HUES64 (cell line): ENCODE data around the gene LRRC14B. TPM values are rescaled to one million over a fixed set of nuclear protein-coding genes. Genes with fewer than 3 reads are reported as not detected.

ENCODE experiments used
- H3K27ac ChIP-seq: 2 replicates; pipeline ENCODE4 v1.7.0; 2013; ENCODE audit warnings: low read depth, low read length, inconsistent platforms
- H3K27me3 ChIP-seq: 2 replicates; pipeline ENCODE4 v1.6.1; 2013; ENCODE audit warnings: mild to moderate bottlenecking, low read length; ENCODE audit not compliant: insufficient read depth
- H3K36me3 ChIP-seq: 2 replicates; pipeline ENCODE4 v1.6.1; 2013; ENCODE audit warnings: mild to moderate bottlenecking, low read length; ENCODE audit not compliant: insufficient read depth
- H3K4me1 ChIP-seq: 2 replicates; pipeline ENCODE4 v1.6.1; 2013; ENCODE audit warnings: mild to moderate bottlenecking, low read length, moderate library complexity; ENCODE audit not compliant: insufficient read depth
- H3K4me3 ChIP-seq: 2 replicates; pipeline ENCODE4 v1.5.1; 2013; ENCODE audit warnings: mild to moderate bottlenecking, low read length, moderate library complexity
- H3K9ac ChIP-seq: 2 replicates; pipeline ENCODE4 v1.6.1; 2013; ENCODE audit warnings: mild to moderate bottlenecking, low read depth, low read length
- H3K9me3 ChIP-seq: 2 replicates; pipeline ENCODE4 v1.6.1; 2013; ENCODE audit warnings: low read depth, low read length; ENCODE audit not compliant: insufficient read depth
- WGBS: fragments of 150-250, 120-280 bp; methylation state at CpG from one replicate; pipeline ENCODE4 v1.1.7; 2013; ENCODE audit warnings: missing lambda C conversion rate; 5-methylcytosine and 5-hydroxymethylcytosine counted together
- polyA plus RNA-seq, 2 experiments: library from polyadenylated mRNA; stranded (reverse); fragments of 50-300 nt; gene quantifications; one replicate each; pipeline ENCODE4 v1.2.3, GENCODE V29; 2013

LRRC14B gene
- polyA plus RNA-seq (2013, experiment 1 of 2): not detected
- polyA plus RNA-seq (2013, experiment 2 of 2): not detected

GRCh38 chr5:191036-191948, at the start of gene LRRC14B:
LRRC14B (plus strand) TSS chr5:191495; CDS start chr5:191539, 44 bp downstream.
- no peak within 1 kb of the TSS for H3K27ac ChIP-seq
- no peaks in the 10 kb centered on the region for H3K4me1 ChIP-seq
- H3K4me3 ChIP-seq: no peak within 1 kb of the TSS
- no peak within 1 kb of the TSS for H3K9ac ChIP-seq
- no peaks in the 10 kb centered on the region for H3K36me3 ChIP-seq
- 92% methylated on average over 56 of the region's 56 CpGs for WGBS
- H3K9me3 ChIP-seq: no peaks in the 10 kb centered on the region
- no peaks in the 10 kb centered on the region for H3K27me3 ChIP-seq

GRCh38 chr5:141761-142160, 49.5 kb upstream of the LRRC14B start:
- Histone ChIP-seq H3K36me3 (peaks cover 65% of the 10 kb centered on the region), H3K9ac (no peak overlapping the region)

GRCh38 chr5:142246-142810, 49.0 kb upstream of the LRRC14B start:
- peaks cover 71% of the 10 kb centered on the region for H3K36me3 ChIP-seq
- no peak overlapping the region for H3K9ac ChIP-seq
- no peak overlapping the region for H3K27ac ChIP-seq
- 96% methylated on average over 18 of the region's 18 CpGs for WGBS
- H3K27me3 ChIP-seq: no peaks in the 10 kb centered on the region
- no peak overlapping the region for H3K4me3 ChIP-seq
- H3K4me1 ChIP-seq: peaks cover 10% of the 10 kb centered on the region; the same call in 1 of the 2 replicates
- peaks cover 5% of the 10 kb centered on the region for H3K9me3 ChIP-seq

More at GRCh38 chr5:141761-142160, 49.5 kb upstream of the LRRC14B start:
- peaks cover 10% of the 10 kb centered on the region; the same call in 1 of the 2 replicates for H3K4me1 ChIP-seq
- no peak overlapping the region for H3K27ac ChIP-seq
- no peaks in the 10 kb centered on the region for H3K27me3 ChIP-seq
- H3K9me3 ChIP-seq: no peaks in the 10 kb centered on the region
- no peak overlapping the region for H3K4me3 ChIP-seq
- WGBS: 91% methylated on average over 12 of the region's 12 CpGs

GRCh38 chr5:143041-143440, 48.3 kb upstream of the LRRC14B start:
- Histone ChIP-seq H3K9ac (no peak overlapping the region), H3K27ac (no peak overlapping the region), H3K4me1 (peaks cover 8% of the 10 kb centered on the region; the same call in 1 of the 2 replicates), H3K9me3 (peaks cover 11% of the 10 kb centered on the region), H3K4me3 (no peak overlapping the region), H3K27me3 (no peaks in the 10 kb centered on the region), H3K36me3 (peaks cover 78% of the 10 kb centered on the region)
- 82% methylated on average over 17 of the region's 17 CpGs for WGBS

- Histone ChIP-seq H3K4me1 (no peaks in the 10 kb centered on the region), H3K27me3 (no peaks in the 10 kb centered on the region), H3K9me3 (peaks cover 11% of the 10 kb centered on the region), H3K4me3 (no peak overlapping the region), H3K36me3 (peaks cover 84% of the 10 kb centered on the region), H3K9ac (no peak overlapping the region), H3K27ac (no peak overlapping the region)
- WGBS: 95% methylated on average over 8 of the region's 8 CpGs
These were observed 46.4 kb upstream of the LRRC14B start for GRCh38 chr5:144941-145340.

- no peak overlapping the region for H3K9ac ChIP-seq
- 65% methylated on average over 7 of the region's 7 CpGs for WGBS
- H3K9me3 ChIP-seq: peaks cover 11% of the 10 kb centered on the region
- no peak overlapping the region for H3K4me3 ChIP-seq
- no peak overlapping the region for H3K27ac ChIP-seq
- H3K36me3 ChIP-seq: peaks cover 90% of the 10 kb centered on the region
- H3K27me3 ChIP-seq: no peaks in the 10 kb centered on the region
- H3K4me1 ChIP-seq: no peaks in the 10 kb centered on the region
These were observed 45.5 kb upstream of the LRRC14B start for GRCh38 chr5:145585-146323.

GRCh38 chr5:147751-148150, 43.5 kb upstream of the LRRC14B start:
- Histone ChIP-seq H3K4me1 (no peaks in the 10 kb centered on the region), H3K27ac (no peak overlapping the region), H3K9ac (no peak overlapping the region), H3K36me3 (peaks cover 93% of the 10 kb centered on the region), H3K27me3 (no peaks in the 10 kb centered on the region), H3K4me3 (no peak overlapping the region), H3K9me3 (peaks cover 11% of the 10 kb centered on the region)
- WGBS: 94% methylated on average over 1 of the region's 1 CpG

GRCh38 chr5:149745-150485, 41.4 kb upstream of the LRRC14B start:
- Histone ChIP-seq H3K36me3 (peaks cover 91% of the 10 kb centered on the region), H3K9ac (no peak overlapping the region), H3K9me3 (peaks cover 11% of the 10 kb centered on the region), H3K4me3 (no peak overlapping the region), H3K27me3 (no peaks in the 10 kb centered on the region), H3K4me1 (no peaks in the 10 kb centered on the region), H3K27ac (no peak overlapping the region)
- WGBS: 95% methylated on average over 6 of the region's 6 CpGs

GRCh38 chr5:150746-151145, 40.5 kb upstream of the LRRC14B start:
- Histone ChIP-seq H3K9me3 (peaks cover 11% of the 10 kb centered on the region), H3K27ac (no peak overlapping the region), H3K27me3 (no peaks in the 10 kb centered on the region), H3K9ac (no peak overlapping the region), H3K36me3 (peaks cover 91% of the 10 kb centered on the region), H3K4me1 (no peaks in the 10 kb centered on the region), H3K4me3 (no peak overlapping the region)
- WGBS: 92% methylated on average over 4 of the region's 4 CpGs

GRCh38 chr5:152077-152476, 39.2 kb upstream of the LRRC14B start:
- Histone ChIP-seq H3K4me1 (no peaks in the 10 kb centered on the region), H3K9ac (no peak overlapping the region), H3K27ac (no peak overlapping the region), H3K27me3 (no peaks in the 10 kb centered on the region), H3K4me3 (no peak overlapping the region), H3K9me3 (peaks cover 9% of the 10 kb centered on the region), H3K36me3 (peaks cover 93% of the 10 kb centered on the region)
- WGBS: 71% methylated on average over 6 of the region's 6 CpGs
